Measurements from ENCODE around the gene TMOD1. TPM values are rescaled to one million over a fixed set of nuclear protein-coding genes. Genes with fewer than 3 reads are reported as not detected.
A peak's percentile ranks its signal among the peaks of the same experiment; 100 is the strongest.

The TMOD1 gene
- total RNA-seq, 4 donors from 2014 or later, result 30.0 to 47.0 (median 36.0) TPM

- Histone ChIP-seq H3K4me1 (peaks cover 0 to 12% (median 0%) of the 10 kb centered on the region in 4 donors), H3K4me3 (no peak overlapping the region), H3K36me3 (peaks cover 0 to 72% (median 0%) of the 10 kb centered on the region in 3 donors), H3K9me3 (peaks cover 0 to 9% (median 0%) of the 10 kb centered on the region in 4 donors), H3K27ac (no peak overlapping the region), H3K27me3 (no peaks in the 10 kb centered on the region)
- DNase-seq (ENCODE audit: low spot score in 2 of 2), result no peak
- WGBS, 2 donors, result 67 to 80% methylated on average over 3 of the region's 3 CpGs
- TF ChIP-seq EP300 (IDR thresholded peaks at IDR 0.05) (no peak), CTCF (IDR thresholded peaks at IDR 0.05) (no peak), POLR2A (IDR thresholded peaks at IDR 0.05) (no peak)
These were observed 23.0 kb upstream of the TMOD1 start for GRCh38 chr9:97478301-97478981.

- H3K4me3 ChIP-seq, result no peak overlapping the region
- H3K27me3 ChIP-seq, result no peaks in the 10 kb centered on the region
- WGBS, 2 donors, result 60 to 62% methylated on average over 5 of the region's 5 CpGs
- peaks cover 0 to 15% (median 0%) of the 10 kb centered on the region in 4 donors for H3K4me1 ChIP-seq
- peak overlapping the region in 2 of 4 donors; percentile 52 to 53 for H3K27ac ChIP-seq
- DNase-seq (ENCODE audit: low spot score in 2 of 2), result no peak
- TF ChIP-seq POLR2A (IDR thresholded peaks at IDR 0.05) (no peak), CTCF (IDR thresholded peaks at IDR 0.05) (no peak), EP300 (IDR thresholded peaks at IDR 0.05) (no peak)
- peaks cover 0 to 60% (median 0%) of the 10 kb centered on the region in 3 donors for H3K36me3 ChIP-seq
- H3K9me3 ChIP-seq, result peaks cover 0 to 9% (median 0%) of the 10 kb centered on the region in 4 donors
These were observed 21.8 kb upstream of the TMOD1 start for GRCh38 chr9:97479496-97480159.

GRCh38 chr9:97480174-97480573 lies 21.3 kb upstream of the TMOD1 start:
- WGBS, 2 donors, result 43 to 52% methylated on average over 1 of the region's 1 CpG
- TF ChIP-seq CTCF (IDR thresholded peaks at IDR 0.05), result no peak
- TF ChIP-seq POLR2A (IDR thresholded peaks at IDR 0.05), result no peak
- TF ChIP-seq EP300 (IDR thresholded peaks at IDR 0.05), result no peak
- Histone ChIP-seq H3K27me3 (no peaks in the 10 kb centered on the region), H3K4me1 (peaks cover 0 to 15% (median 0%) of the 10 kb centered on the region in 4 donors), H3K27ac (peak overlapping the region in 2 of 4 donors; percentile 52 to 53), H3K36me3 (peaks cover 0 to 55% (median 0%) of the 10 kb centered on the region in 3 donors), H3K4me3 (no peak overlapping the region), H3K9me3 (peaks cover 0 to 9% (median 0%) of the 10 kb centered on the region in 4 donors)
- DNase-seq (ENCODE audit: low spot score in 2 of 2), result no peak

- no peak for TF ChIP-seq CTCF (IDR thresholded peaks at IDR 0.05)
- TF ChIP-seq POLR2A (IDR thresholded peaks at IDR 0.05), result no peak
- peaks cover 0 to 15% (median 0%) of the 10 kb centered on the region in 4 donors for H3K4me1 ChIP-seq
- H3K4me3 ChIP-seq, result no peak overlapping the region
- H3K9me3 ChIP-seq, result peaks cover 0 to 9% (median 0%) of the 10 kb centered on the region in 4 donors
- DNase-seq (ENCODE audit: low spot score in 2 of 2), result no peak
- H3K27ac ChIP-seq, result no peak overlapping the region
- peaks cover 0 to 55% (median 0%) of the 10 kb centered on the region in 3 donors for H3K36me3 ChIP-seq
- no peaks in the 10 kb centered on the region for H3K27me3 ChIP-seq
- 97 to 100% methylated on average over 1 of the region's 1 CpG for WGBS, 2 donors
These were observed 20.7 kb upstream of the TMOD1 start for GRCh38 chr9:97480749-97481148.

- no peak overlapping the region for H3K27ac ChIP-seq
- H3K4me1 ChIP-seq, result peaks cover 0 to 14% (median 0%) of the 10 kb centered on the region in 4 donors
- WGBS, 2 donors, result 61 to 62% methylated on average over 1 of the region's 1 CpG
- no peaks in the 10 kb centered on the region for H3K27me3 ChIP-seq
- peaks cover 0 to 76% (median 0%) of the 10 kb centered on the region in 3 donors for H3K36me3 ChIP-seq
- H3K9me3 ChIP-seq, result peaks cover 0 to 14% (median 2%) of the 10 kb centered on the region in 4 donors
- DNase-seq (ENCODE audit: low spot score in 2 of 2), result no peak
- no peak overlapping the region for H3K4me3 ChIP-seq
- TF ChIP-seq CTCF (IDR thresholded peaks at IDR 0.05) (no peak), EP300 (IDR thresholded peaks at IDR 0.05) (no peak), POLR2A (IDR thresholded peaks at IDR 0.05) (no peak)
These were observed 17.3 kb upstream of the TMOD1 start for GRCh38 chr9:97484134-97484533.
